A549 (cell line): ENCODE results near the gene MAVS.

Experiments
- CTCF ChIP-seq: fragments of >200 bp; sonication (Bioruptor Twin); formaldehyde crosslinking; IDR thresholded peaks from 3 replicates; pipeline ENCODE4 v1.5.1; 2016
- POLR2A ChIP-seq: IDR thresholded peaks from 2 replicates; pipeline ENCODE4 v1.6.1; 2012; ENCODE audit warnings: mild to moderate bottlenecking, low read length

DNA sequence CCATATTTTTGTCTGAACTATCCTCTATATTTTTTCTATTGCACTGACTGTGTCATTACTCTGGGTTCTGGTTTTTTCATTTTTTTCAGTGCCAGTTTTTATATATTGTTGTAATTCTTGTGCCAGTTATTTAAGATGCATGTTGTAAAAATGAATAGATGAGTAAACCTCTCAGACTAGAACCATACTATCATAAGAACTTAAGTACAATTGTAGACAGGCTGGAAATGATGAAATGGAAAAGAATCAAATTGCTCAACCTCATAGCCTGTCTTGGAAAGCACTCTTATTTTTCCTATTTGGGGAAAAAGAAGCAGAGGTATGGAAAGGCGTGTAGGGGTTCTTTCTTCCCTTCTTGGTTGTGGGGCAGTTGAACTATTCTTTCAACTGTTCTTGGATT is 72.7 kb downstream of the MAVS start:
- no peak for TF ChIP-seq CTCF
- TF ChIP-seq POLR2A, result no peak
